Tibial nerve (tissue), 4 donors: ENCODE measurements around the gene GRIP2. TPM values are rescaled to one million over a fixed set of nuclear protein-coding genes. Genes with fewer than 3 reads are reported as not detected.

Experiments used
- DNase-seq, 2 donors: peaks; one replicate each; pipeline ENCODE4 v3.0.0-alpha.2; 2019; ENCODE audit warnings: low spot score in 2 of 2
- H3K27ac ChIP-seq, 4 donors: fragments of 200-600 bp; sonication (generic) in 3 of 4; one replicate each; pipeline ENCODE4 v1.5.1; 2017 to 2019; ENCODE audit warnings: mild to moderate bottlenecking in 1 of 4
- H3K27me3 ChIP-seq, 2 donors: fragments of 200-600 bp; sonication (generic) in 1 of 2; one replicate each; pipeline versions ENCODE4 v1.5.1 to v1.6.0; 2017 to 2019
- H3K36me3 ChIP-seq, 3 donors: fragments of 200-600 bp; sonication (generic); one replicate each; pipeline ENCODE4 v1.5.1; 2018 to 2019
- H3K4me1 ChIP-seq, 4 donors: fragments of 200-600 bp; sonication (generic) in 3 of 4; one replicate each; pipeline ENCODE4 v1.5.1; 2017 to 2019
- H3K4me3 ChIP-seq, 4 donors: fragments of 200-600 bp; sonication (generic) in 3 of 4; one replicate each; pipeline ENCODE4 v1.5.1; 2017 to 2019; ENCODE audit warnings: mild to moderate bottlenecking in 1 of 4, moderate library complexity in 1 of 4
- H3K9me3 ChIP-seq, 4 donors: fragments of 200-600 bp; sonication (generic) in 3 of 4; one replicate each; pipeline ENCODE4 v1.5.1; 2017 to 2019
- CTCF ChIP-seq, 5 experiments: fragments of 200-600 bp in 3 of 5; fragments of 450-650 bp in 2 of 5; sonication (generic) in 3 of 5; IDR thresholded peaks; one replicate each; pipeline ENCODE4 v1.5.1; 2016 to 2019; ENCODE audit warnings: antibody characterized with exemption in 5 of 5, mild to moderate bottlenecking in 3 of 5, moderate library complexity in 2 of 5
- EP300 ChIP-seq, 2 donors: sonication (generic); formaldehyde crosslinking; IDR thresholded peaks; one replicate each; pipeline ENCODE4 v1.6.1; 2017; ENCODE audit warnings: antibody characterized with exemption in 2 of 2, mild to moderate bottlenecking in 1 of 2
- POLR2A ChIP-seq, 2 donors: fragments of 450-650 bp; IDR thresholded peaks; one replicate each; pipeline ENCODE4 v1.6.1; 2017; ENCODE audit warnings: antibody characterized with exemption in 2 of 2, mild to moderate bottlenecking in 2 of 2, moderate library complexity in 2 of 2
- WGBS, 2 donors: methylation state at CpG; one replicate each; pipeline ENCODE4 v1.1.5; 2018; 5-methylcytosine and 5-hydroxymethylcytosine counted together
- total RNA-seq, 4 donors: library from RNA; depleted of rRNA; stranded (reverse); fragments of >200 nt; gene quantifications; one replicate each; pipeline ENCODE4 v1.1.0, GENCODE V29; 2016

GRIP2 gene
- total RNA-seq, 4 donors from 2014 or later, result 0.21 to 1.5 (median 0.99) TPM

GRCh38 chr3:14562121-14562890 lies 22.2 kb upstream of the GRIP2 start:
- H3K36me3 ChIP-seq, result no peaks in the 10 kb centered on the region
- H3K9me3 ChIP-seq, result no peaks in the 10 kb centered on the region
- no peak overlapping the region for H3K4me3 ChIP-seq
- WGBS, 2 donors, result 66 to 71% methylated on average over 14 of the region's 14 CpGs
- no peaks in the 10 kb centered on the region for H3K4me1 ChIP-seq
- TF ChIP-seq CTCF (IDR thresholded peaks at IDR 0.05) (no peak), EP300 (IDR thresholded peaks at IDR 0.05) (no peak)
- H3K27ac ChIP-seq, result no peak overlapping the region
- H3K27me3 ChIP-seq, result peaks cover 0 to 15% of the 10 kb centered on the region in 2 donors
- no peak for DNase-seq

- TF ChIP-seq CTCF (IDR thresholded peaks at IDR 0.05) (no peak), POLR2A (IDR thresholded peaks at IDR 0.05) (no peak), EP300 (IDR thresholded peaks at IDR 0.05) (no peak)
- Histone ChIP-seq H3K27ac (no peak overlapping the region), H3K4me3 (no peak overlapping the region), H3K27me3 (peaks cover 0 to 19% of the 10 kb centered on the region in 2 donors), H3K36me3 (no peaks in the 10 kb centered on the region), H3K4me1 (no peaks in the 10 kb centered on the region), H3K9me3 (no peaks in the 10 kb centered on the region)
- DNase-seq, result no peak
- 44 to 55% methylated on average over 8 of the region's 8 CpGs for WGBS, 2 donors
Observed at GRCh38 chr3:14561051-14561960, 21.2 kb upstream of the GRIP2 start.

- no peaks in the 10 kb centered on the region for H3K36me3 ChIP-seq
- peaks cover 0 to 25% of the 10 kb centered on the region in 2 donors for H3K27me3 ChIP-seq
- DNase-seq, result no peak
- peaks cover 0 to 6% (median 0%) of the 10 kb centered on the region in 4 donors for H3K4me1 ChIP-seq
- no peaks in the 10 kb centered on the region for H3K9me3 ChIP-seq
- H3K27ac ChIP-seq, result no peak overlapping the region
- H3K4me3 ChIP-seq, result no peak overlapping the region
- WGBS, 2 donors, result 71 to 74% methylated on average over 4 of the region's 4 CpGs
- TF ChIP-seq POLR2A (IDR thresholded peaks at IDR 0.05) (no peak), CTCF (IDR thresholded peaks at IDR 0.05) (no peak), EP300 (IDR thresholded peaks at IDR 0.05) (no peak)
Observed at GRCh38 chr3:14560110-14560509, 20.0 kb upstream of the GRIP2 start.

GRCh38 chr3:14558029-14558428 lies 17.9 kb upstream of the GRIP2 start:
- no peak for DNase-seq
- TF ChIP-seq CTCF (IDR thresholded peaks at IDR 0.05), result no peak
- TF ChIP-seq POLR2A (IDR thresholded peaks at IDR 0.05), result no peak
- TF ChIP-seq EP300 (IDR thresholded peaks at IDR 0.05), result no peak
- H3K4me3 ChIP-seq, result no peak overlapping the region
- no peaks in the 10 kb centered on the region for H3K9me3 ChIP-seq
- no peak overlapping the region for H3K27ac ChIP-seq
- 89 to 92% methylated on average over 9 of the region's 9 CpGs for WGBS, 2 donors
- peaks cover 0 to 6% (median 0%) of the 10 kb centered on the region in 4 donors for H3K4me1 ChIP-seq
- no peaks in the 10 kb centered on the region for H3K36me3 ChIP-seq
- H3K27me3 ChIP-seq, result peaks cover 0 to 18% of the 10 kb centered on the region in 2 donors

GRCh38 chr3:14555835-14556234 lies 15.7 kb upstream of the GRIP2 start:
- Histone ChIP-seq H3K36me3 (no peaks in the 10 kb centered on the region), H3K9me3 (no peaks in the 10 kb centered on the region), H3K4me3 (no peak overlapping the region), H3K27me3 (peaks cover 0 to 10% of the 10 kb centered on the region in 2 donors), H3K4me1 (peaks cover 0 to 6% (median 0%) of the 10 kb centered on the region in 4 donors), H3K27ac (no peak overlapping the region)
- WGBS, 2 donors, result 32 to 35% methylated on average over 9 to 22 of the region's 22 CpGs
- DNase-seq, result no peak
- no peak for TF ChIP-seq POLR2A (IDR thresholded peaks at IDR 0.05)
- no peak for TF ChIP-seq EP300 (IDR thresholded peaks at IDR 0.05)
- TF ChIP-seq CTCF (IDR thresholded peaks at IDR 0.05), result no peak
